AG04450 (cell line): ENCODE data around the gene SOX9. TPM values are rescaled to one million over a fixed set of nuclear protein-coding genes. Genes with fewer than 3 reads are reported as not detected.

Source experiments
- CTCF ChIA-PET: fragments of 300-600, 350-600 bp; formaldehyde crosslinking; extraction: SDS; loops from one replicate; lab custom pipeline; 2022; ENCODE audit warnings: antibody characterized with exemption, inconsistent platforms; lab: Charles Lee
- POLR2A ChIA-PET: fragments of 350-600 bp; formaldehyde crosslinking; extraction: SDS; loops from one replicate; lab custom pipeline; 2021; ENCODE audit warnings: antibody characterized with exemption, inconsistent platforms; lab: Yijun Ruan, JAX
- DNase-seq: peaks from one replicate; pipeline ENCODE4 v3.0.0-alpha.2; 2011; ENCODE audit warnings: low read depth, low spot score
- H3K27ac ChIP-seq: one replicate; pipeline ENCODE4 v1.5.1; 2012; ENCODE audit warnings: low read depth, low read length, control low read depth
- H3K27me3 ChIP-seq: one replicate; pipeline ENCODE4 v1.6.0; 2012; ENCODE audit warnings: low read length; ENCODE audit not compliant: control insufficient read depth, insufficient read depth
- H3K4me3 ChIP-seq: 2 replicates; pipeline ENCODE4 v1.5.1; 2011; ENCODE audit warnings: mild to moderate bottlenecking, low read depth, low read length, control low read depth
- H3K9me3 ChIP-seq: 2 replicates; pipeline ENCODE4 v1.5.1; 2012; ENCODE audit warnings: low read length; ENCODE audit not compliant: control insufficient read depth, insufficient read depth
- CTCF ChIP-seq: IDR thresholded peaks from 2 replicates; pipeline ENCODE4 v1.5.1; 2011; ENCODE audit warnings: low read depth, low read length, control low read depth, inconsistent platforms
- polyA plus RNA-seq: library from polyadenylated mRNA; depleted of rRNA; stranded (reverse); fragments of >200 nt; gene quantifications from 2 replicates; pipeline ENCODE4 v1.2.3, GENCODE V29; 2011

SOX9 gene
- polyA plus RNA-seq, 1 experiment, result 5.5 TPM

GRCh38 chr17:72151565-72152386 is 31.0 kb downstream of the SOX9 start:
- ChIA-PET POLR2A (no interaction called here), CTCF (interaction anchor here (1.6 kb wide), 1 partner anchor 9 kb away, joined by 4 read pairs; no protein-coding TSS in a partner anchor)
- DNase-seq, result no peak
- H3K27me3 ChIP-seq, result no peaks in the 10 kb centered on the region
- H3K4me3 ChIP-seq, result no peak overlapping the region
- no peaks in the 10 kb centered on the region for H3K9me3 ChIP-seq
- no peak for TF ChIP-seq CTCF
- H3K27ac ChIP-seq, result no peak overlapping the region

GRCh38 chr17:72152387-72152929 is 31.6 kb downstream of the SOX9 start:
- TF ChIP-seq CTCF, result no peak
- Histone ChIP-seq H3K27ac (no peak overlapping the region), H3K9me3 (no peaks in the 10 kb centered on the region), H3K4me3 (no peak overlapping the region), H3K27me3 (no peaks in the 10 kb centered on the region)
- CTCF ChIA-PET, result interaction anchor here (1.6 kb wide), 1 partner anchor 9 kb away, joined by 4 read pairs; no protein-coding TSS in a partner anchor
- POLR2A ChIA-PET, result interaction anchor here (0.6 kb wide), 1 partner anchor 93 kb away, joined by 3 read pairs; no protein-coding TSS in a partner anchor
- DNase-seq, result no peak

GRCh38 chr17:72158895-72159885 is 38.4 kb downstream of the SOX9 start:
- TF ChIP-seq CTCF, result no peak
- ChIA-PET POLR2A (no interaction called here), CTCF (no interaction called here)
- no peak overlapping the region for H3K27ac ChIP-seq
- H3K4me3 ChIP-seq, result no peak overlapping the region
- DNase-seq, result no peak
- H3K27me3 ChIP-seq, result no peaks in the 10 kb centered on the region
- no peaks in the 10 kb centered on the region; the same call in 1 of the 2 replicates for H3K9me3 ChIP-seq

GRCh38 chr17:72162569-72162968 is 41.7 kb downstream of the SOX9 start:
- TF ChIP-seq CTCF, result no peak
- ChIA-PET CTCF (no interaction called here), POLR2A (no interaction called here)
- H3K27me3 ChIP-seq, result peaks cover 3% of the 10 kb centered on the region
- H3K4me3 ChIP-seq, result no peak overlapping the region
- no peak for DNase-seq
- no peaks in the 10 kb centered on the region; the same call in 1 of the 2 replicates for H3K9me3 ChIP-seq
- no peak overlapping the region for H3K27ac ChIP-seq
